ENCODE results near the gene GLRA1. TPM values are rescaled to one million over a fixed set of nuclear protein-coding genes. Genes with fewer than 3 reads are reported as not detected.

Gene GLRA1
- total and polyA plus RNA-seq, 2 of the 4 experiments (the other 2 are of a cell fraction), result not detected

DNA sequence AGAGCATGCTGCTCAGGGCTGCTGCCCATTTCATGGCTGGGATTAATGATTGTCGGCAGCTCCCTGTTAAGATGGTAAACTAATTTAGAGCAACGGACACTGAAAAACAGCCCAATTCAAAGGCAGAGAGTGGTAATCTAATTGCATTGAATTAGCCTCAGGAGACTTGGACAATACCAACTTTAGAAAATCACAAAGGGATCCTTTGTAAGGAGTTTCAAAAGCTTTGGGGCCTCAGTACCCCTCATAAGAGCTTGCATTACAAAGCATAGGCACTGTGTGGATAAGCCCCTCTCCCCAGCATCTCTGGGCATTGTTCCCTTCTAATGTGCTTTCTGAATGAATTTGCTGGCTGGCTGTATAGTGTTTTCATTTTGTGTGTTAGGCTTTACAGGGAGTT is 6.7 kb downstream of the GLRA1 start:
- H3K79me1 ChIP-seq (ENCODE audit: low read depth in 1 of 2, low read length in 2 of 2), result no peaks in the 10 kb centered on the region
- H3K4me1 ChIP-seq (ENCODE audit: control insufficient read depth, insufficient read depth, low read length), result no peaks in the 10 kb centered on the region
- H4K5ac ChIP-seq (ENCODE audit: low read depth, low read length), result no peak overlapping the region
- no peak overlapping the region for H3K4me3 ChIP-seq (ENCODE audit: insufficient read depth, low read depth, low read length)
- BruUV-seq (replicated peaks), result no TSS peak
- intact Hi-C loops (cut with micrococcal nuclease) (no loop called here), in situ Hi-C loops (cut with MboI; ENCODE audit: low sequenced_read_pairs) (no loop called here), dilution Hi-C loops (cut with HindIII; ENCODE audit: low sequenced_read_pairs, unreplicated experiment) (no loop called here)
- no peak overlapping the region for H2AK9ac ChIP-seq (replicated peaks; ENCODE audit: low read depth, low read length, poor library complexity)
- H3K9me3 ChIP-seq (ENCODE audit: control insufficient read depth, insufficient read depth, low read length), result no peaks in the 10 kb centered on the region
- H3K14ac ChIP-seq (replicated peaks; ENCODE audit: low read depth, low read length), result no peak overlapping the region
- H3K9ac ChIP-seq (ENCODE audit: low read depth, low read length), result no peak overlapping the region
- no peak overlapping the region for H2BK5ac ChIP-seq (ENCODE audit: low read depth, low read length, poor library complexity, severe bottlenecking)
- H3K27me3 ChIP-seq (ENCODE audit: control insufficient read depth, insufficient read depth, low read length), result no peaks in the 10 kb centered on the region
- H3K4me2 ChIP-seq (ENCODE audit: low read depth, low read length), result no peak overlapping the region
- no peak overlapping the region for H4K8ac ChIP-seq (ENCODE audit: low read depth in 2 of 2, low read length in 2 of 2)
- ATAC-seq (ENCODE audit: low read depth) (no peak), DNase-seq (no peak)
- no peaks in the 10 kb centered on the region for H3K36me3 ChIP-seq (ENCODE audit: control insufficient read depth, insufficient read depth, low read length)
- no peaks in the 10 kb centered on the region for H3K9me1 ChIP-seq (ENCODE audit: insufficient read depth, low read length)
- H3K56ac ChIP-seq (ENCODE audit: extremely low read depth, insufficient read depth, low read length), result no peak overlapping the region
- H2BK20ac ChIP-seq (ENCODE audit: low read depth, low read length), result no peak overlapping the region
- no peak overlapping the region for H3K18ac ChIP-seq (ENCODE audit: low read depth, low read length)
- no peak overlapping the region for H2AFZ ChIP-seq (replicated peaks; ENCODE audit: low read length, poor library complexity)
- no peak overlapping the region for H4K91ac ChIP-seq (ENCODE audit: insufficient read depth, low read depth, low read length)
- WGBS, 2 experiments (ENCODE audit: extremely low coverage in 2 of 2, insufficient read length in 1 of 2), result no CpG with 5 or more reads among the region's 2 CpGs
- POLR2A ChIA-PET (ENCODE audit: unreplicated experiment), result no interaction called here
- TF ChIP-seq, protein P1, sequence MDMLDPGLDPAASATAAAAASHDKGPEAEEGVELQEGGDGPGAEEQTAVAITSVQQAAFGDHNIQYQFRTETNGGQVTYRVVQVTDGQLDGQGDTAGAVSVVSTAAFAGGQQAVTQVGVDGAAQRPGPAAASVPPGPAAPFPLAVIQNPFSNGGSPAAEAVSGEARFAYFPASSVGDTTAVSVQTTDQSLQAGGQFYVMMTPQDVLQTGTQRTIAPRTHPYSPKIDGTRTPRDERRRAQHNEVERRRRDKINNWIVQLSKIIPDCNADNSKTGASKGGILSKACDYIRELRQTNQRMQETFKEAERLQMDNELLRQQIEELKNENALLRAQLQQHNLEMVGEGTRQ (IDR thresholded peaks at IDR 0.05; ENCODE audit: low read depth, low read length), result no peak
- TF ChIP-seq CEBPB (IDR thresholded peaks at IDR 0.05; ENCODE audit: low read depth, low read length) (no peak), FOS (IDR thresholded peaks at IDR 0.05; ENCODE audit: low read depth, low read length) (no peak), MAFK (IDR thresholded peaks at IDR 0.05; ENCODE audit: low read depth, low read length) (no peak)
- TF ChIP-seq, protein P2, sequence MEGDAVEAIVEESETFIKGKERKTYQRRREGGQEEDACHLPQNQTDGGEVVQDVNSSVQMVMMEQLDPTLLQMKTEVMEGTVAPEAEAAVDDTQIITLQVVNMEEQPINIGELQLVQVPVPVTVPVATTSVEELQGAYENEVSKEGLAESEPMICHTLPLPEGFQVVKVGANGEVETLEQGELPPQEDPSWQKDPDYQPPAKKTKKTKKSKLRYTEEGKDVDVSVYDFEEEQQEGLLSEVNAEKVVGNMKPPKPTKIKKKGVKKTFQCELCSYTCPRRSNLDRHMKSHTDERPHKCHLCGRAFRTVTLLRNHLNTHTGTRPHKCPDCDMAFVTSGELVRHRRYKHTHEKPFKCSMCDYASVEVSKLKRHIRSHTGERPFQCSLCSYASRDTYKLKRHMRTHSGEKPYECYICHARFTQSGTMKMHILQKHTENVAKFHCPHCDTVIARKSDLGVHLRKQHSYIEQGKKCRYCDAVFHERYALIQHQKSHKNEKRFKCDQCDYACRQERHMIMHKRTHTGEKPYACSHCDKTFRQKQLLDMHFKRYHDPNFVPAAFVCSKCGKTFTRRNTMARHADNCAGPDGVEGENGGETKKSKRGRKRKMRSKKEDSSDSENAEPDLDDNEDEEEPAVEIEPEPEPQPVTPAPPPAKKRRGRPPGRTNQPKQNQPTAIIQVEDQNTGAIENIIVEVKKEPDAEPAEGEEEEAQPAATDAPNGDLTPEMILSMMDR (conservative IDR thresholded peaks at IDR 0.05; ENCODE audit: low read depth, low read length), result no peak
- TF ChIP-seq, protein P3, sequence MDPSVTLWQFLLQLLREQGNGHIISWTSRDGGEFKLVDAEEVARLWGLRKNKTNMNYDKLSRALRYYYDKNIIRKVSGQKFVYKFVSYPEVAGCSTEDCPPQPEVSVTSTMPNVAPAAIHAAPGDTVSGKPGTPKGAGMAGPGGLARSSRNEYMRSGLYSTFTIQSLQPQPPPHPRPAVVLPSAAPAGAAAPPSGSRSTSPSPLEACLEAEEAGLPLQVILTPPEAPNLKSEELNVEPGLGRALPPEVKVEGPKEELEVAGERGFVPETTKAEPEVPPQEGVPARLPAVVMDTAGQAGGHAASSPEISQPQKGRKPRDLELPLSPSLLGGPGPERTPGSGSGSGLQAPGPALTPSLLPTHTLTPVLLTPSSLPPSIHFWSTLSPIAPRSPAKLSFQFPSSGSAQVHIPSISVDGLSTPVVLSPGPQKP (IDR thresholded peaks at IDR 0.05; ENCODE audit: borderline replicate concordance, low read depth, low read length), result no peak
- no peaks in the 10 kb centered on the region for H4K20me1 ChIP-seq (ENCODE audit: insufficient read depth, low read length)
- CTCF ChIA-PET, result no interaction called here
- H2BK15ac ChIP-seq (ENCODE audit: low read depth, low read length), result no peak overlapping the region
- no peak overlapping the region for H3K23ac ChIP-seq (ENCODE audit: low read depth, low read length)
- H2AK5ac ChIP-seq (ENCODE audit: low read depth, low read length), result no peak overlapping the region
- no peak overlapping the region for H3K27ac ChIP-seq (ENCODE audit: insufficient read depth, low read length)
- H2BK120ac ChIP-seq (ENCODE audit: low read depth, low read length), result no peak overlapping the region
- H3K4ac ChIP-seq (ENCODE audit: low read depth, low read length), result no peak overlapping the region
